IMR-90 (cell line): ENCODE results near the gene RAB34. TPM values are rescaled to one million over a fixed set of nuclear protein-coding genes. Genes with fewer than 3 reads are reported as not detected.
"Not testable (repeated sequence)": the region's sequence is repeated elsewhere in the genome, so short reads cannot be mapped to it uniquely, and the experiment has no call there.

Source experiments
- ATAC-seq: fragments of 200-7000 bp; cut with Tn5 transposase; 2 replicates; pipeline ENCODE4 v1.9.1; 2020; ENCODE audit warnings: low read depth, mild to moderate bottlenecking, moderate library complexity
- BruUV-seq: library from RNA; stranded (reverse); fragments of 400-500 nt; replicated peaks from 2 replicates; lab custom pipeline; 2021; lab: Mats Ljungman, UMichigan
- CTCF ChIA-PET: fragments of 300-600 bp; formaldehyde crosslinking; extraction: SDS; loops from one replicate; lab custom pipeline; 2021; ENCODE audit warnings: antibody characterized with exemption; lab: Yijun Ruan, JAX
- POLR2A ChIA-PET: fragments of 300-600 bp; sonication (Branson Sonifier 250); formaldehyde crosslinking; loops from one replicate; lab custom pipeline; 2022; ENCODE audit warnings: antibody characterized with exemption; ENCODE audit not compliant: unreplicated experiment; lab: Charles Lee
- DNase-seq: peaks from one replicate; pipeline ENCODE4 v3.0.0; 2013
- H2AFZ ChIP-seq: replicated peaks from 2 replicates; pipeline ENCODE3; 2013; ENCODE audit warnings: low read length, mild to moderate bottlenecking; ENCODE audit not compliant: poor library complexity
- H2AK5ac ChIP-seq: 2 replicates; pipeline ENCODE4 v1.6.1; 2013; ENCODE audit warnings: low read depth, low read length, inconsistent platforms
- H2AK9ac ChIP-seq: replicated peaks from 2 replicates; pipeline ENCODE3; 2013; ENCODE audit warnings: mild to moderate bottlenecking, low read depth, low read length, moderate library complexity; ENCODE audit not compliant: poor library complexity
- H2BK120ac ChIP-seq: 2 replicates; pipeline ENCODE4 v1.6.1; 2013; ENCODE audit warnings: low read depth, low read length, inconsistent platforms
- H2BK15ac ChIP-seq: 3 replicates; pipeline ENCODE4 v1.6.1; 2013; ENCODE audit warnings: low read depth, low read length, inconsistent platforms
- H2BK20ac ChIP-seq: 2 replicates; pipeline ENCODE4 v1.6.1; 2013; ENCODE audit warnings: low read depth, mild to moderate bottlenecking, inconsistent platforms, low read length, moderate library complexity
- H2BK5ac ChIP-seq: 2 replicates; pipeline ENCODE4 v1.6.1; 2013; ENCODE audit warnings: mild to moderate bottlenecking, low read depth, low read length, inconsistent platforms; ENCODE audit not compliant: poor library complexity, severe bottlenecking
- H3K14ac ChIP-seq: replicated peaks from 2 replicates; pipeline ENCODE4 v1.6.1; 2013; ENCODE audit warnings: low read depth, low read length, inconsistent platforms
- H3K18ac ChIP-seq: 2 replicates; pipeline ENCODE4 v1.6.1; 2013; ENCODE audit warnings: low read depth, low read length, control low read depth
- H3K23ac ChIP-seq: 2 replicates; pipeline ENCODE4 v1.6.1; 2013; ENCODE audit warnings: low read depth, low read length, inconsistent platforms
- H3K27ac ChIP-seq: 2 replicates; pipeline ENCODE4 v1.5.1; 2013; ENCODE audit warnings: mild to moderate bottlenecking, control low read depth, low read length; ENCODE audit not compliant: insufficient read depth
- H3K27me3 ChIP-seq: 2 replicates; pipeline ENCODE4 v1.6.1; 2013; ENCODE audit warnings: low read length; ENCODE audit not compliant: control insufficient read depth, insufficient read depth
- H3K36me3 ChIP-seq: 2 replicates; pipeline ENCODE4 v1.6.1; 2013; ENCODE audit warnings: low read length, mixed read lengths; ENCODE audit not compliant: control insufficient read depth, insufficient read depth
- H3K4ac ChIP-seq: 2 replicates; pipeline ENCODE4 v1.6.1; 2013; ENCODE audit warnings: low read depth, low read length, inconsistent platforms
- H3K4me1 ChIP-seq: 2 replicates; pipeline ENCODE4 v1.6.1; 2013; ENCODE audit warnings: low read length, mixed read lengths; ENCODE audit not compliant: control insufficient read depth, insufficient read depth
- H3K4me2 ChIP-seq: 2 replicates; pipeline ENCODE4 v1.6.1; 2013; ENCODE audit warnings: low read depth, mild to moderate bottlenecking, control low read depth, low read length, moderate library complexity
- H3K4me3 ChIP-seq: 2 replicates; pipeline ENCODE4 v1.5.1; 2013; ENCODE audit warnings: low read depth, mild to moderate bottlenecking, control low read depth, low read length, moderate library complexity; ENCODE audit not compliant: insufficient read depth
- H3K56ac ChIP-seq: 2 replicates; pipeline ENCODE4 v1.6.1; 2013; ENCODE audit warnings: low read length, inconsistent platforms; ENCODE audit not compliant: insufficient read depth; ENCODE audit errors: extremely low read depth
- H3K79me1 ChIP-seq, 2 experiments: 2 replicates each; pipeline ENCODE4 v1.6.1; 2013; ENCODE audit warnings: low read length in 2 of 2, inconsistent platforms in 1 of 2, low read depth in 1 of 2
- H3K9ac ChIP-seq: 2 replicates; pipeline ENCODE4 v1.6.1; 2013; ENCODE audit warnings: low read depth, low read length, control low read depth
- H3K9me1 ChIP-seq: 2 replicates; pipeline ENCODE4 v1.6.1; 2013; ENCODE audit warnings: low read length, inconsistent platforms; ENCODE audit not compliant: insufficient read depth
- H3K9me3 ChIP-seq: 2 replicates; pipeline ENCODE4 v1.6.1; 2013; ENCODE audit warnings: low read length; ENCODE audit not compliant: control insufficient read depth, insufficient read depth
- H4K20me1 ChIP-seq: 2 replicates; pipeline ENCODE4 v1.6.1; 2013; ENCODE audit warnings: low read length, inconsistent platforms; ENCODE audit not compliant: insufficient read depth
- H4K5ac ChIP-seq: 2 replicates; pipeline ENCODE4 v1.6.1; 2013; ENCODE audit warnings: mild to moderate bottlenecking, low read depth, low read length, control low read depth
- H4K8ac ChIP-seq, 2 experiments: 2 replicates each; pipeline ENCODE4 v1.6.1; 2013; ENCODE audit warnings: low read depth in 2 of 2, low read length in 2 of 2, control low read depth in 1 of 2, inconsistent platforms in 1 of 2
- H4K91ac ChIP-seq: 2 replicates; pipeline ENCODE4 v1.6.1; 2013; ENCODE audit warnings: low read depth, low read length, inconsistent platforms; ENCODE audit not compliant: insufficient read depth
- WGBS, 2 experiments: methylation state at CpG; one replicate each; pipeline versions ENCODE4 v1.1.5 to v1.1.7; 2013; ENCODE audit warnings: missing lambda C conversion rate in 2 of 2; ENCODE audit not compliant: insufficient read length in 1 of 2; ENCODE audit errors: extremely low coverage in 2 of 2; 5-methylcytosine and 5-hydroxymethylcytosine counted together
- dilution Hi-C: fragments of 300-500 bp; cut with HindIII; formaldehyde crosslinking; loops from one replicate; pipeline ENCODE4 v1.14.3; 2018; ENCODE audit warnings: low sequenced_read_pairs; ENCODE audit not compliant: unreplicated experiment
- in situ Hi-C: fragments of 300-500 bp; cut with MboI; formaldehyde crosslinking; loops from 3 replicates; pipeline ENCODE4 v1.14.3; 2019; ENCODE audit warnings: low sequenced_read_pairs, inconsistent platforms, mixed read lengths
- intact Hi-C: fragments of 100-400 bp; cut with micrococcal nuclease; formaldehyde crosslinking; loops from 2 replicates; pipeline ENCODE4 v1.10.0; 2022
- polyA plus RNA-seq, 3 experiments: library from polyadenylated mRNA; depleted of rRNA; stranded (reverse); fragments of >200 nt; gene quantifications; 2 replicates each; pipeline ENCODE4 v1.2.3, GENCODE V29; 2012; ENCODE audit warnings: low replicate concordance in 1 of 3
- total RNA-seq: library from RNA; depleted of rRNA; stranded (reverse); fragments of >200 nt; gene quantifications from 2 replicates; pipeline ENCODE4 v1.2.3, GENCODE V29; 2012

RAB34 gene
- total and polyA plus RNA-seq, 2 of the 4 experiments (the other 2 are of a cell fraction) = 351 to 387 TPM

DNA sequence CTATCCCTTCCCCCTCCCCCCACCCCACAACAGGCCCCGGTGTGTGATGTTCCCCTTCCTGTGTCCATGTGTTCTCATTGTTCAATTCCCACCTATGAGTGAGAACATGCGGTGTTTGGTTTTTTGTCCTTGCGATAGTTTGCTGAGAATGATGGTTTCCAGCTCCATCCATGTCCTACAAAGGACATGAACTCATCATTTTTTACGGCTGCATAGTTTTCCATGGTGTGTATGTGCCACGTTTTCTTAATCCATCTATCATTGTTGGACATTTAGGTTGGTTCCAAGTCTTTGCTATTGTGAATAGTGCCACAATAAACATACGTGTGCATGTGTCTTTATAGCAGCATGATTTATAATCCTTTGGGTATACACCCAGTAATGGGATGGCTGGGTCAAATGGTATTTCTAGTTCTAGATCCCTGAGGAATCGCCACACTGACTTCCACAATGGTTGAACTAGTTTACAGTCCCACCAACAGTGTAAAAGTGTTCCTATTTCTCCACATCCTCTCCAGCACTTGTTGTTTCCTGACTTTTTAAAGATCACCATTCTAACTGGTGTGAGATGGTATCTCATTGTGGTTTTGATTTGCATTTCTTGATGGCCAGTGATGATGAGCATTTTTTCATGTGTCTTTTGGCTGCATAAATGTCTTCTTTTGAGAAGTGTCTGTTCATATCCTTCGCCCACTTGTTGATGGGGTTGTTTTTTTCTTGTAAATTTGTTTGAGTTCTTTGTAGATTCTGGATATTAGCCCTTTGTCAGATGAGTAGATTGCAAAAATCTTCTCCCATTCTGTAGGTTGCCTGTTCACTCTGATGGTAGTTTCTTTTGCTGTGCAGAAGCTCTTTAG lies 18.5 kb upstream of the RAB34 start:
- H2BK5ac ChIP-seq, H4K8ac ChIP-seq, H3K4me1 ChIP-seq, H3K9me1 ChIP-seq, POLR2A ChIA-PET, DNase-seq, H4K91ac ChIP-seq, H3K9ac ChIP-seq, H3K4me2 ChIP-seq, H3K79me1 ChIP-seq, H3K56ac ChIP-seq, H2AK5ac ChIP-seq, H4K20me1 ChIP-seq, ATAC-seq, H2BK120ac ChIP-seq, H3K27ac ChIP-seq, H2BK15ac ChIP-seq, H2AK9ac ChIP-seq, H3K4me3 ChIP-seq, H3K36me3 ChIP-seq, H3K4ac ChIP-seq, BruUV-seq, H2BK20ac ChIP-seq, H3K23ac ChIP-seq, H3K27me3 ChIP-seq, H3K9me3 ChIP-seq, dilution Hi-C loops, H4K5ac ChIP-seq, H2AFZ ChIP-seq, H3K14ac ChIP-seq, intact Hi-C loops, H3K18ac ChIP-seq: not testable (repeated sequence)
- no CpG with 5 or more reads among the region's 8 CpGs for WGBS, 2 experiments
- CTCF ChIA-PET = interaction anchor here (1.5 kb wide), 1 partner anchor 9 kb away, joined by 5 read pairs; no protein-coding TSS in a partner anchor
- in situ Hi-C loops = loop anchor here (10.0 kb wide), 1 partner anchor 369 kb away; no protein-coding TSS in a partner anchor
